ENCODE results near the gene ZFAND5.

Gene ZFAND5

GRCh38 chr9:72322259-72322658, 42.7 kb downstream of the ZFAND5 start:
- DNase-seq, result no peak

GRCh38 chr9:72315510-72316311, 49.3 kb downstream of the ZFAND5 start:
- no peak for DNase-seq

- no peak for DNase-seq
Measured at GRCh38 chr9:72315089-72315509, 49.9 kb downstream of the ZFAND5 start.

- DNase-seq, result no peak
Measured at GRCh38 chr9:72313507-72313906, 51.5 kb downstream of the ZFAND5 start.

- DNase-seq, result no peak
Measured at GRCh38 chr9:72312386-72312987, 52.5 kb downstream of the ZFAND5 start.

- DNase-seq, result no peak
Measured at GRCh38 chr9:72309364-72310133, 55.5 kb downstream of the ZFAND5 start.

GRCh38 chr9:72306761-72307160, 58.2 kb downstream of the ZFAND5 start:
- DNase-seq, result no peak

GRCh38 chr9:72305707-72306106, 59.3 kb downstream of the ZFAND5 start:
- no peak for DNase-seq

- DNase-seq, result peak; percentile 63
Measured at GRCh38 chr9:72305102-72305546, 59.9 kb downstream of the ZFAND5 start.

- no peak for DNase-seq
Measured at GRCh38 chr9:72304538-72304937, 60.5 kb downstream of the ZFAND5 start.

Measured in activated effector memory CD4-positive, alpha-beta T cell treated with anti-CD3 and anti-CD28 coated beads, Interleukin-2, amount 50 U/mL, for 16 hours (primary cell).